Bone marrow (tissue), 2 donors: ENCODE results near the gene F9.
A peak's percentile ranks its signal among the peaks of the same experiment; 100 is the strongest.
"Not testable (repeated sequence)": the region's sequence is repeated elsewhere in the genome, so short reads cannot be mapped to it uniquely, and the experiment has no call there.

ENCODE experiments used
- DNase-seq, 2 donors: peaks; one replicate each; lab custom pipeline; 2025; lab: John Stamatoyannopoulos, UW

F9 gene

DNA sequence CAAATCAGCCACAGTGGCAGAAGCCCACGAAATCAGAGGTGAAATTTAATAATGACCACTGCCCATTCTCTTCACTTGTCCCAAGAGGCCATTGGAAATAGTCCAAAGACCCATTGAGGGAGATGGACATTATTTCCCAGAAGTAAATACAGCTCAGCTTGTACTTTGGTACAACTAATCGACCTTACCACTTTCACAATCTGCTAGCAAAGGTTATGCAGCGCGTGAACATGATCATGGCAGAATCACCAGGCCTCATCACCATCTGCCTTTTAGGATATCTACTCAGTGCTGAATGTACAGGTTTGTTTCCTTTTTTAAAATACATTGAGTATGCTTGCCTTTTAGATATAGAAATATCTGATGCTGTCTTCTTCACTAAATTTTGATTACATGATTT is at the start of gene F9:
Gene F9 (plus strand): TSS at position 190 of the 400 bp plus-strand sequence. CDS start 26 bp downstream, at position 216.
- no peak for DNase-seq

GRCh38 chrX:139483699-139484098 is 46.8 kb upstream of the F9 start:
- no peak for DNase-seq

- DNase-seq = no peak
These were observed 45.9 kb upstream of the F9 start for GRCh38 chrX:139484591-139484990.

DNA sequence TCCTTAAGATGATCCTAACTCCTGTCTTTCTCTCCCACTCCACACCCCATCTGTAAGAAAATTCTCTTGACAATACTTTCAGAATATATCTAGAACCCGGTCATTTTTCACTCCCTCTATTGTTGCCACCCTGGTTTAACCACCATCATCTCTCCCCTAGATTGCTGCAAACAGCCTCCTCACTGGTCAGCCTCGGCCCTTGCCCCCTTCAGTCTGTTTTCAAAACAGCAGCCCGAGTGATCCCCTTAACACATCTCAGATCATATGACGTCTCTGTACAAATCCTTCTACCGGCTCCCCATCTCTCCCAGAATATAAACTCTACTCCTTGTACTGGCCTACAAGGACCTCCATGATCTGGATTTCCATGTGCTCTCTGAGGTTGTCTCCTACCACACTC is 35.2 kb upstream of the F9 start:
- no peak for DNase-seq

DNA sequence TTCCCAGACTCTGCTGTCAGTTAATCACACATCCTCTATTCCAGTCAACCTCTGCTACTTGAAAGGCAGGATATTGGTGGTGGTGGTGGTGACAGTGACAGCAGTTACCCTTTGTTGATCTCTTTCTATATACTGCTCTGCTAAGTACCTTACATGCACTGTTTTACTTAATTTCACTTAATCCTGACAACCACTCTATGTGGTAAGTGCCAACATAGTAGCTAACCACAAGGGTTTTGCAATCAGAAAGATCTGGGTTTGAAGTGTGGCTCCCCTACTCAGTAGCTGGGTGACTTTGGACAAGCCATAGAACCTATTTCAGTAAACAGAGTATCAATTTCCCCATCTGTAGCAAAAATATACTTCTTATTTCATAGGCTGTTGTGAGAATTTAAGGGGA is 24.2 kb upstream of the F9 start:
- no peak for DNase-seq

DNA sequence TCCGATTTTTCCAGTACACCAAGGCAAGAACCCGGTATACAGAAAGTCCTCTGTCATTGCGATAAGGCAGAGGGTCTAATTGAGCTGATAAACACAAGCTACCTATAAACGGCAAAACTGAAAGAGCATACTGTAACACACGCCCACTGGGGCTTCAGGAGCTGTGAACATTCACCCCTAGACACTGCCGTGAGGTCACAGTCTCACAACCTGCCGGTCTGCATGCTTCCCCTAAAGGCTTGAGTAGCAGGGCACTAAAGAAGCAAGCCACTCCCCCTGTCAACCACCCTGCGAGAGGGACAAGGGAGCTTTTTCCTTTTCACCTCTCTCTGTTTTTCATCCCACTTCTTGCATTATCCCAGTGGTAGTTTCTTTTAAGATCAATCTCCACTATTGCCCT is 22.4 kb upstream of the F9 start:
- no peak for DNase-seq

DNA sequence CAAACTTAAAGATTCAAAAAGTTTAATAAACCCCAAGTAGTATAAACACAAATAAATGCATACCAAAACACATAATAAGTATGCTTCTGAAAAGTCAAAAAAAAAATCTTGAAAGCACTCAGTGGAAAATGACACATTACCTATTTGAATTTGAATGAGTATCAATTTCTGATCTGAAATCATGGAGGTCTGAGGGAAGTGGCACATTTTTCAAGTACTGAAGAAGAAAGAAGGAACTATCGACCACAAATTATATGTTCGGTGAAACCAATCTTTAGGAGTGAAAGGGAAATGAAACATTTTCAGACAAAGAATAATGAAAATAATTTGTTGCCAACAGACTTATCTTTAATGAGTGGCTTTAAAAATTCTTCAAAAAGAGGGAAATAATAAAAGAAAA is 12.1 kb upstream of the F9 start:
- no peak for DNase-seq

DNA sequence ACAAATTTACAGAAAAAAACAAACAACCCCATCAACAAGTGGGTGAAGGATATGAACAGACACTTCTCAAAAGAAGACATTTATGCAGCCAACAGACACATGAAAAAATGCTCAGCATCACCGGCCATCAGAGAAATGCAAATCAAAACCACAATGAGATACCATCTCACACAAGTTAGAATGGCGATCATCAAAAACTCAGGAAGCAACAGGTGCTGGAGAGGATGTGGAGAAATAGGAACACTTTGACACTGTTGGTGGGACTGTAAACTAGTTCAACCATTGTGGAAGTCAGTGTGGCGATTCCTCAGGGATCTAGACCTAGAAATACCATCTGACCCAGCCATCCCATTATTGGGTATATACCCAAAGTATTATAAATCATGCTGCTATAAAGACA is 1.7 kb upstream of the F9 start:
- DNase-seq = not testable (repeated sequence)

DNA sequence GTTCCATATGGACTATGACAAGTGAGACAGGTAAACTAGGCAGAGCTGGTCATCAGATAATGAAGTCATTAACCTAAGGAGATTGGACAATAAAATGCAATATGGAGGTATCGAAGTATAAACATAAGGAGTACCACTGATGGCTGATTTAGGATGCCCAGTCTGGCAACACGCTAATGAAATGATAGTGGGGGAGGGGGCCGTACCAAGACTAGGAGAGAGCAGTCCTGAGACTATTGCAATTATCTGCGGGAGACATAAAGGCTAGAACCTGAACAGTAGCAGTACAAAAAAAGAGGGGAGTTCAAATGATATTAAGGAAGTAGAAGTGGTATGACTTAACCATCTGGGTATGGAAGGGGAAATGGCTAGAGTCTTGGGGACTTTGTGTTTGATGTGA is 2.3 kb downstream of the F9 start:
- no peak for DNase-seq

DNA sequence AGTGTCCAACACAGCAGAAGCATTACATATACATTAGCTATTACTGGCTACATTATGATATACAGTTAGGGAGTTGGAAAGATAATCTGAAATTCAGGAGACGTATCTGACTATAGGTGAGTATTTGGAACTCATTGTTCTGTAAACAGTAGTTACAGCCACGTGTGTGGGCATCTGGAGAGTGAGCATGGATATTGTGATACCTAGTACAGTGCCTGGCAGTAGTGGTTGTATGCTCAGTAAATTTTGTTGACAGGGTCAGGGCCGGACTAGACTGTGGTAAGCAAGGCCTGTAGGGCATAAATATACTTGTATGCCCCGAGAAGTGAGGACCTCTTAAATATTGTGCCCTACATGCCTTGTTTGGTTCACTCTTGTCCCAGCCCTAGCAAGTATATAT is 2.9 kb downstream of the F9 start:
- DNase-seq = no peak

GRCh38 chrX:139538907-139539790 is 8.6 kb downstream of the F9 start:
- DNase-seq = no peak

- no peak for DNase-seq
These were observed 12.1 kb downstream of the F9 start for GRCh38 chrX:139542652-139543051.

- DNase-seq = no peak
These were observed 13.4 kb downstream of the F9 start for GRCh38 chrX:139543920-139544319.

GRCh38 chrX:139544591-139544990 is 14.1 kb downstream of the F9 start:
- no peak for DNase-seq

DNA sequence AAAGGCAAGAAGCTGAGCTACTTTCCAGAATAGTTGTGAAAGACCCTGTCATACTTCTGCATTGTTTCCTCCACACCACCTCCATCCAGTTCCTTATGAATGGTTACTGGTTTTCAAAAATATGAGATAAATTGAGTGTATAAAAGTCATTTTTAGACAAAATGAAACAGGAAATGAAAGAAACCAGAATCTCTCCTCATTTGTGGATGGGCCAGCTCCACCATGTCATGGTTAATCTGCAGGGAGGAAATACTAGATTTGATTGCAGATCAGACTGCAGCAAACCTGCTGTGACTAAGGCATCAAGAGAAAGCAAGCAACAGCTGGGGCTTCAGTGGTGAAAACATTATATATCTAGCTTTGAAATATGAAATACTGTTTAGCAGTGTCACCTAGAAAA is 23.8 kb downstream of the F9 start:
- no peak for DNase-seq

- DNase-seq = no peak
These were observed 24.6 kb downstream of the F9 start for GRCh38 chrX:139554991-139555675.

GRCh38 chrX:139559383-139560042 is 29.0 kb downstream of the F9 start:
- peak in 1 of 2 donors; percentile 28 for DNase-seq

- no peak for DNase-seq
These were observed 29.7 kb downstream of the F9 start for GRCh38 chrX:139560221-139560620.

DNA sequence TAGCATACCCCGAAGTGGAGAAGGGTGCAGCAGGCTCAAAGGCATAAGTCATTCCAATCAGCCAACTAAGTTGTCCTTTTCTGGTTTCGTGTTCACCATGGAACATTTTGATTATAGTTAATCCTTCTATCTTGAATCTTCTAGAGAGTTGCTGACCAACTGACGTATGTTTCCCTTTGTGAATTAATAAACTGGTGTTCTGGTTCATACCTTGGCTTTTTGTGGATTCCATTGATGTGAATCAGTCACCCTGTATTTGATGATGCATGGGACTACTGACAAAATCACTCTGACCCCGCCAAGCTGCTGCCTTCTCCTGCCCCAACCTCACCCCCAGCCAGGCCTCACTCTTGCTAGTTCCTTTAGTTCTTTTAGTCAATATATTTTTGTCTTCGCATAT is 32.7 kb downstream of the F9 start:
- DNase-seq = no peak

DNA sequence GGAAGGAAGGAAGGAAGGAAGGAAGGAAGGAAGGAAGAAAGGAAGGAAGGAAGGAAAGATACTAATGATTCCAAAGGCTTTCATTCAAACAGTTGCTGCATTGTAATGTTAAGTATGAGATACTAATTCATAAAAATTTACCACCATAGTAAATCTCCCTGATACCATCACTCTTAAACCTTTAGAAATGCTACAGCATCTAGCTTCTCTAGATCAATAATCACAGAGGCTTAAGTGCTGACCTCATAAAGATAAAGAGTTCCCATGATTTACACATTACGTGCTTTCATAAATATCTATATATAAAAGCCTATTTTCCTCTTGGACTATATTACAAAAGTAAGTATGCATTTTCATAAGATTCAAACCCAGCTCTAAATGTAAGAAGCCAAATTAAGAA is 36.4 kb downstream of the F9 start:
- no peak for DNase-seq

- DNase-seq = no peak
These were observed 50.5 kb downstream of the F9 start for GRCh38 chrX:139581068-139581467.

DNA sequence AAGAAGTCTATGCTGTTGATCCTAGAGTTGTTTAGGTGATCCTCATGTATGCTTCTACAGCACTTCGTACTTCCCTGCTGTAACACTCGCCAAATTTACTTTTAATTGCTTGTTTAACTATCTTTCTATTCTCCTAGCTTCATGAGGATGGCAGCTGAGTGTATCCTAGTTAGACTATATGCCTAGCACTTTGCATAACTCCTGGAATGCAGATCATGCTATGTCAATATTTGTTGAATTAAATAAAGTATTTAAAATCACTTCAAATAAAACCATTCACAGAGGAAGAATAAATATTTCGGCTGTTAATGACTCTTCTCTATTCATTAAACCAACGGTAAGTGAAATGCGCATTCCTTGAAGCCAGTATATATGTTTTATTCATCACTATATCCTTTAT is 55.1 kb downstream of the F9 start:
- no peak for DNase-seq

- no peak for DNase-seq
These were observed 65.5 kb downstream of the F9 start for GRCh38 chrX:139596068-139596467.
